GM21825 (cell line): ENCODE results near the gene HOXB2.

ENCODE experiments used
- ATAC-seq: cut with Tn5 transposase; IDR thresholded peaks from one replicate; pipeline ENCODE4 v1.9.1; 2021; ENCODE audit warnings: mild to moderate bottlenecking, moderate library complexity; ENCODE audit not compliant: unreplicated experiment

HOXB2 gene

DNA sequence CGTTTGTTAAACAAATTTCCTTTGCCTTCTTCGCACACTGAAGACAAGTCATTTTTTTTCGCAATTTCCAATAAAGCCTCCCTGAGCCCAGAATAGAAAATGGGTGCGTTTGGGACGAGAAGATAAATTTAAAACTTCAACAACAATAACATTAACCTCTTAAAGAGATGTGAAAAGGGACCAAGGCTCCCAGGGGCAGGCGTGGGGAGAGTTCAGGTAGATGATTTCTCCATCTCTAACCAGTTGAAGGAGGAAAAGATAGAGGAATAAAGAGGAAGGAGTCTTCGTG is 34.5 kb upstream of the HOXB2 start:
- ATAC-seq = no peak

DNA sequence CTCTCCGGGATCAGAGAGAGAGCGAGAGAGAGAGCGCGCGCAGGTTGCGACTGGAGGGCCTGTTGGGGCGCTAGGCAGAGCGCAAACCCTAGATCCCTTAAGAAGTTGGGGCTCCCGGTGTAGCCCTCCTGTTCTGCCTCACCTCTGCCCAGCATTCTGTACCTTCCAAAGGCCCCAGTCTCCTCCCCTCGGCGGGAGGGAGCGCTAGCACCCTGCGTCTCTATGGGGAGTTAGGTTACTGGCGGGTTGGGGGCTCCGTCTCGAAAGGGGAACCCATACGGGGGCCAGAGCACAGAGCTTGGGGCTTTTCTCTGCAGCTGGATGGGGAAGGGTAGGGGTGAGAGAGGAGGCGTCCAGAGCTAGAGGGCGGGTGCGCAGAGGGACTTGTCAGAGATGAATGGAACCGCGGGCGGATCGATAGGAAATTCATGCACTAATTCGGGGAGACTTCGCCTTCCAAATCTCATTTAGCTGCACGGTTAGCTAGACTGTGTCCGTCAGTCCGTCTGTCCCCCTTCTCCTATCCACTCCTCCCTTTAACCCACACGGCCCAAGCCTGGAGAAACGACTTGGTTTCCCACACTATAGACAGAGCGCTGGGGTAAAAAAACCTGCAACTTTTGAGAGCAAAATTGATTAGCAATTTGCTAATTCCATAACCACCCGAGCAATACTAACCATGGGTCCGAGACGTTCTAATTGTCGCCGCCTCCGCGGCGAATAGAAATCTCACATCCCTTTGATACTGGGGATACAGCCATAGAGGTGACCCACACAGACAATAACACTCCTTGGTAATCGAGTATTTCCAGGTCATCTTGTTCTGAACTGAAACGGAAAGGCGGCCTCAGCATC is 33.9 kb upstream of the HOXB2 start:
- ATAC-seq = peak; percentile 23

- peak; percentile 44 for ATAC-seq
Measured at GRCh38 chr17:48577946-48578615, 33.2 kb upstream of the HOXB2 start, which contains the start of gene HOXB4. Gene HOXB4 (minus strand): TSS chr17:48578350. CDS start chr17:48578319, 31 bp downstream.

DNA sequence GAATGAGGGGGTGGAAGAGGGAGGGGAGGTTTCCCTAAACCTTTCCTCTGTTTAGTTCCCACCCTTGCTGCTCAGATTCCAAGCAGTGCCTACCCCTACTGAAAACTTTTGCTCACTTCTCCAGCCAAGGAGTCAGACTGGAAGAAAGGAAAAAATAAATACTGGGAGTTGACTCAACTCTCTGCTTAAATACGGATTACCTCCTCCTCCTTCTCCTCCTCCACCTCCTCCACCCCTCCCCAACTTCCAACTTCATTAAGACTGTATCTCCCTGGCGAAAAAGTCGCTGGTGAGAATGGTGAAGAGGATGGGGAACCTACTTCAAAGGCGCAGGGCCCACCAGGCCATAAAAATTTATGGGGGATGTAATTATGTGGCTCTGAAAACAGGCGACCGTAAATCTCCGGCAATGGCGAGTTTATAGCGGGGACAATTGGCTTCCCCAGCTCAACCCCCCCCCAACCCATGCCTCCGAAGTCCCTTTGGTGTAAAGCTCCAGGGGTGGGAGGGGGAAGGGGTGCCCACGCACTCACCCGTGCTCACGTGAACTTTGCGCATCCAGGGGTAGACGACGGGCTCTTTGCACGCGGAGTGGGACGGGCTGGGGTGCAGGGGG is 32.5 kb upstream of the HOXB2 start:
- peak; percentile 5 for ATAC-seq

DNA sequence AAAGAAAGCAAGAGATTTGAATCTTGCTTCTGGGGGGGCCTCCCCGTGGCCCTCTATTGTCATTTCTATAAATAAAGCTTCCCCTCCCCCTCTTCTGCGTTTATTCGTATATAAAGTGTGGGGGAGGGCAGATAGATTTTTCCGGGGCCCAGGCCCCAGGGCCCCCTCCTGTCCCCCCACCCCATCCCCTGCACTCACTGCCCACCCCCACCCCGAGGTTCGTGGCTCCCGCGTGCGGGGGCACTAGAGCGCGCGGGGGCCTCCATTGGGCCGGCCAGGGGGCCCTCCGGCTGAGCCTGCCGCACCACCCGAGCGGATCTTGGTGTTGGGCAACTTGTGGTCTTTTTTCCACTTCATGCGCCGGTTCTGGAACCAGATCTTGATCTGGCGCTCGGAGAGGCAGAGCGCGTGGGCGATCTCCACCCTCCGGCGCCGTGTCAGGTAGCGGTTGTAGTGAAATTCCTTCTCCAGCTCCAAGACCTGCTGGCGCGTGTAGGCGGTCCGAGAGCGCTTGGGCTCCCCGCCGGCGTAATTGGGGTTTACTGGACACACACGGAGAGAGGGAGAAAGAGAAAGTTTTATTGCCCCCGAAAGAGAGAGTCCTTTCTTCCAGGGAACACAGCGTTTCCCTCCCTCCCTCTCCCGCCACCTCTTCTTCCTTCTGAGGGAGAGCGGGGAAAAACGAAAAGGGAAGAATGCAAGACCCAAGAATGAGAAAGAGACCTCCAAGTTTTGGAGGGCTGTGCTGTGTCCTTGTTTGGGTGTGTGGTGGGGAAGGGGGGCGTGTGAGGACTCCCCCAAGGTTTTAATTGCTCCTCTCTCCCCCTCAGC is 31.8 kb upstream of the HOXB2 start:
- no peak for ATAC-seq

GRCh38 chr17:48575673-48576478 is 31.0 kb upstream of the HOXB2 start:
- no peak for ATAC-seq

DNA sequence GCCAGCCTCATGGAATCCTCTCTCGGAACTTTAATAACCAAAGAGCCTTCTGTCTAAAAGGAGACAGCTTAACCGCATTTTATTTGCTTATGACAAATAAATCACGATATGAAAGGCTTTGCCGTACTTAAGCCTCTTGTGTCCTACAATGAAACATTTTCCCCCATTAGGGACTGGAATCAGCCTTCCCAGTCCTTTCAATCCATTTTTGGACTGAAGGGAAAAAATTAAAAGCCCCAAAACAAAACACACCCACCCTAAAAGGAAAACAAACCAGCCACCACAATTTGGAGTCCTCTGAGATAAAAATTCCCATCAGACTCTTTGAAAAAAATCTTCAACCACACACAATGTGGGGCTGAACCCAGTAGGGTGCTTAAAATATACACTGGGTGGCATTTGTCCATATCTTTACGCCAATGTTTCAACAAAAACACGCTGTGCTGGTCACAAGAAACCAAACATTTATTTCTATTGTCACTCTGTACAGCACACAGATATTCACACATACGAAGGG is 30.2 kb upstream of the HOXB2 start:
- no peak for ATAC-seq

DNA sequence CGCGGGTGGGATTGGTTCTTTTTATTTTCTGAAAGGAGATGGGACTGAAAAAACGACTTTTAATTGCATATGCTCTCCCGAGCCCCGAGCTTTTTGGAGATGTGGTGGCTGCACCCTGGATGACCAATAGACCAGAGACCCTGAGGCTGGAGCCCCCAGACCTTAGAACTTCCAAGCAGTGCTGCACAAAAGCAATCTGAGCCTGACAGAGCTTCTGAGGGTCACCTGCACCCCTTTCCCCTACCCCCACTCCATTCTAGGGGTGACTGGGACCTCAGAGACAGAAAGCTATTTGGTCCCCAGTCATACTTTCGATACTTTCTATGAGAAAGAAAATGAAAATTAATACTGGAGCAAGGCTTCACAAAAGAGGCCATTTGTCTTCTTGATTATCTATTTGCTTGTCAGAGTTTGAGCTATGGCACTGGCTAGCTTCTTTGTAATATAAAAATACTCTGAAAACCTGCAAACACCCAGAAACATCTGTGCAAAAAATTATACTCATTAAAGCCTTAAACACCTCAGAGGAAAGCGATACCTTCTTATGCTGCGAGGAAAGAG is 29.7 kb upstream of the HOXB2 start:
- ATAC-seq = no peak

GRCh38 chr17:48571826-48572417 is 27.0 kb upstream of the HOXB2 start:
- no peak for ATAC-seq

DNA sequence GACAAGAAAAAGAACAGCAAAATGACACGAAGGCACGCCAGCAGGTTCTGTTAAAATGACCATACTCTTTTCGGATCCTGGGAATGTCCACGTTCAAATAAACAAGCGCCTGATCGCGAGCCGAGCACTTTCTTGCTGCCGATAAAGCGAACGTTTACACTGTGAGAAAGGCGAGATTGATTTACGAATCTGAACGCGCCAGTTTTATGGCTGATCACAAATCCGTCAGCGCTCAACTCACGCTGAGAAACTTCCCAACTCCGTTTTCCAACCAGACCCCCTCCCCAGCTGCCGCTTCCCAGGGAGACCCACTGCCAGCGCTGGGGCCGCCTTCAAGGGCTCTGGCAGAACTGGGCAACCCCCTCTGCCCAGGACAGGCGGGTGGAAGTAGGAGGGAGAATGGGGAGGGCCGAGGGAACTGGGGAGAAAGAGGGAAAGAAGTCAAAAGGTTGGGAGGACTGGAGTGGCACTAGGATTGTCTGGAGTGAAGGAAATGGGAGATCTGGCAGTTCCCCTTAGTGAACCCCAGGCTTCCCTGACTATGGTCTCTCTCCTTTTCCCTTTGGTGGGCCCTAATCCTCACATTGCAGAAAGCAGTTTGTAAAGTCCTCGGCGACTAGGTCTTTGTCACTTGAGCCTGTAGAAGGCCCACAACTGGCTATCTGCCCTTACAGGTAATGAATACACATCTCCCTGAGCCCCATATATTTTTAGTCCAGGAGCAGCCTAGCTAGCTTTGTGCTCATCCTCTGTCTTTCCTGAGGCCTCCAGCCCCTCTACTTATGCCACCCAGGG is 26.3 kb upstream of the HOXB2 start:
- no peak for ATAC-seq

GRCh38 chr17:48570325-48571023 is 25.6 kb upstream of the HOXB2 start:
- no peak for ATAC-seq

DNA sequence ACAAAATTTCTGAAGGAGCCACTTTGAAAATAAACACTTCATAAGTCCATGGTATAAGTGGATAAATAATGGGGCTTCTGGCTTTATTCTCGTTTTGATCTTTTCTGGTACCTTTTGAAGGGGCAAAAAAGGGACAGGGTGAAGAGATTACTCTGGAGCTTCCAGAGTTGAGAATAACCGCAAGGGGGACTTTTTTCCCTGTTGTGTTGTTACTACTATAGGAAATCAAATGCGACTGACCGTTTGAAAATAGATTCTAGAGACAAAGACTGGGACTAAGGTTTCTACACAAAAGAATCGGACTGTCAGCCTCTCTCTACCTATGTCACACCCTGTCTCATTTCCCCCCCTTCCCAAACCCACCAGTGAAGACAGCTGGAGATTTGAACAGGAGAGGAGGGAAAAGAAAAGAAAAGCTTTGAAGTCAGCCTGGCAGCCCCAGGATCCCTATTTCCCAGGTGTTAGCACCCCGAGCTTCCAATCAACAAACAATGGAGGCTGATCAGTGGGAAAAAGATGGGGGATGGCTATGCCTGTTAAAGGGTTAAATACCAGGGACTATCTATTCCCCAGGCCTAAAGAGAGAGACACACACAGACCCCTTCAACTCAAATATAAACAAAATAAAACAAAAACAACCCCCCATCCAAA is 24.9 kb upstream of the HOXB2 start:
- no peak for ATAC-seq

DNA sequence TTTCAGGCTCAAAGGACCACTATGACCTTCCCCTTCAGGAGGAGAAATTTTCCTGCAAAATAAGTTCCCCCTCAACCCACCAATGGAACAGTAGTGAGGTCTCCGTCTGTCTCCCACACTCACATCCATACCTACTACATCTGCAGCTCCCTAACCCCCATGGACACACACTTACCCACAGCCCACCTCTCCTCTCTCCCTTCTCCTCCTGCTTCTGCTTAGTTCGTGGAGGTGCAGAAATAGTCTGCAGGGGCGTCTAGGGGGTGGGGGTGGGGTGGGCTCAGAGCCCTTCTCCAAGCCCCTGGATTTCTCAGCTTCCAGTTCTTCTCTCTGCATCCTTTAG is 24.3 kb upstream of the HOXB2 start:
- ATAC-seq = no peak

- ATAC-seq = no peak
Measured at GRCh38 chr17:48568499-48569239, 23.8 kb upstream of the HOXB2 start.

DNA sequence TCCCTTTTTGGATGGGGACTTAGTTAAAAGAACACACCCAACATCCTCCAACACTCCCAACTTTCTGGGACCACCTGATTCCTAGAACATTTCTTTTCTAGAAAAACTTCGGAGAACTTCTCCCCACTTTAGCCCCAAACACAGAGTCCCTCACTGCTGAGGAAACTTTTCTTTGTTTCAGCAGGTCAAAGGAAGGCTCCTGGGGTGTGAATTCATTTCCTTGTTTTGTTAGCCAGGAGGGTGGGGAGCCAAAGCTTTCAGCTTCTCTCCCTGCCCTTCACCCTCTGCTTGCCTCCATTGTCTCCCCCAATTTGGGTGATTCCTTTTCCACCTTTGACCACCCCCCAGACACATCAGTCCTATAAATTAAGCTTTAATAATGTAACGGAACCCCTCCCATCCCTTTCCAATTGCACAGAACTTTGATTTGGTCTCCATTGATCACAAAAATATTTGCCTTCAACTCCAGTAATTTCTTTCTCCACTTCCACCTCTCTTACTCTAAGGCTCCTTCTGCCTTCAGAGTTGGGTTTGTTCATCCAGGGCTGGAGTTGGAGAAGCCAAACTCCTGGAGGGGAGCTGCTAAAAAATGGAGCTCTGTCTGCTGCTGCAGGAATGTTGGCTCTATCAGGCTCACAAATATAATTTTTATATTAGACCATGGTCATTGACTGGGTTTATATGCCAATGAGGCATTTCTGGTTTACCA is 22.9 kb upstream of the HOXB2 start:
- no peak for ATAC-seq

GRCh38 chr17:48567209-48567608 is 22.3 kb upstream of the HOXB2 start:
- ATAC-seq = no peak
